Measurements from ENCODE around the gene TNFRSF4. TPM values are rescaled to one million over a fixed set of nuclear protein-coding genes. Genes with fewer than 3 reads are reported as not detected.
A peak's percentile ranks its signal among the peaks of the same experiment; 100 is the strongest.

Gene TNFRSF4
- total RNA-seq, 3 donors from 2014 or later (not counting 1 experiment from before 2014, with no cell fraction given), result 14.3 to 26.5 (median 15.7) TPM

GRCh38 chr1:1179346-1179982 lies 34.5 kb downstream of the TNFRSF4 start:
- intact Hi-C loops (cut with micrococcal nuclease), result no loop called here
- Histone ChIP-seq H3K27me3 (ENCODE audit: control insufficient read depth, insufficient read depth, low read length) (peaks cover 7% of the 10 kb centered on the region), H3K9me3 (ENCODE audit: control insufficient read depth, insufficient read depth, low read length) (no peaks in the 10 kb centered on the region), H3K36me3 (ENCODE audit: control insufficient read depth, insufficient read depth, low read length) (no peaks in the 10 kb centered on the region), H3K27ac (ENCODE audit: low read length) (no peak overlapping the region), H3K4me1 (ENCODE audit: control insufficient read depth, insufficient read depth, low read length) (peaks cover 30% of the 10 kb centered on the region), H3K4me3 (ENCODE audit: low read length) (no peak overlapping the region)
- Mint-ChIP-seq H3K27ac (no peak overlapping the region), H3K9me3 (no peaks in the 10 kb centered on the region), H3K4me3 (no peak overlapping the region), H3K4me1 (peaks cover 7 to 27% of the 10 kb centered on the region in 2 donors), H3K36me3 (no peaks in the 10 kb centered on the region), H3K27me3 (ENCODE audit: low read depth in 2 of 2) (peaks cover 0 to 20% of the 10 kb centered on the region in 2 donors)
- no peak for TF ChIP-seq CTCF (IDR thresholded peaks at IDR 0.05)
- no peak for ATAC-seq
- 77% methylated on average over 23 of the region's 25 CpGs for WGBS (ENCODE audit: insufficient coverage)
- DNase-seq, result peak in 1 of 2 donors; percentile 14

GRCh38 chr1:1178794-1179331 lies 35.1 kb downstream of the TNFRSF4 start:
- 92% methylated on average over 32 of the region's 32 CpGs for WGBS (ENCODE audit: insufficient coverage)
- no peak for TF ChIP-seq CTCF (IDR thresholded peaks at IDR 0.05)
- H3K27ac Mint-ChIP-seq, result no peak overlapping the region
- Histone ChIP-seq H3K4me3 (ENCODE audit: low read length) (no peak overlapping the region), H3K36me3 (ENCODE audit: control insufficient read depth, insufficient read depth, low read length) (no peaks in the 10 kb centered on the region), H3K9me3 (ENCODE audit: control insufficient read depth, insufficient read depth, low read length) (no peaks in the 10 kb centered on the region), H3K4me1 (ENCODE audit: control insufficient read depth, insufficient read depth, low read length) (peaks cover 36% of the 10 kb centered on the region), H3K27me3 (ENCODE audit: control insufficient read depth, insufficient read depth, low read length) (peaks cover 7% of the 10 kb centered on the region), H3K27ac (ENCODE audit: low read length) (no peak overlapping the region)
- intact Hi-C loops (cut with micrococcal nuclease), result no loop called here
- H3K4me3 Mint-ChIP-seq, result no peak overlapping the region
- H3K9me3 Mint-ChIP-seq, result no peaks in the 10 kb centered on the region
- no peaks in the 10 kb centered on the region for H3K36me3 Mint-ChIP-seq
- H3K4me1 Mint-ChIP-seq, result peaks cover 7 to 27% of the 10 kb centered on the region in 2 donors
- H3K27me3 Mint-ChIP-seq (ENCODE audit: low read depth in 2 of 2), result peaks cover 0 to 20% of the 10 kb centered on the region in 2 donors
- ATAC-seq (no peak), DNase-seq (peak in 1 of 2 donors; percentile 13)

- Histone ChIP-seq H3K4me1 (ENCODE audit: control insufficient read depth, insufficient read depth, low read length) (peaks cover 35% of the 10 kb centered on the region), H3K9me3 (ENCODE audit: control insufficient read depth, insufficient read depth, low read length) (no peaks in the 10 kb centered on the region), H3K4me3 (ENCODE audit: low read length) (no peak overlapping the region), H3K36me3 (ENCODE audit: control insufficient read depth, insufficient read depth, low read length) (no peaks in the 10 kb centered on the region), H3K27ac (ENCODE audit: low read length) (no peak overlapping the region), H3K27me3 (ENCODE audit: control insufficient read depth, insufficient read depth, low read length) (peaks cover 7% of the 10 kb centered on the region)
- WGBS (ENCODE audit: insufficient coverage), result 90% methylated on average over 21 of the region's 21 CpGs
- Mint-ChIP-seq H3K4me3 (no peak overlapping the region), H3K27me3 (ENCODE audit: low read depth in 2 of 2) (peaks cover 0 to 21% of the 10 kb centered on the region in 2 donors), H3K36me3 (no peaks in the 10 kb centered on the region), H3K9me3 (no peaks in the 10 kb centered on the region), H3K27ac (no peak overlapping the region), H3K4me1 (peaks cover 7 to 20% of the 10 kb centered on the region in 2 donors)
- no peak for TF ChIP-seq CTCF (IDR thresholded peaks at IDR 0.05)
- DNase-seq, result no peak
- intact Hi-C loops (cut with micrococcal nuclease), result no loop called here
- ATAC-seq, result no peak
These were observed 36.3 kb downstream of the TNFRSF4 start for GRCh38 chr1:1177452-1178206.
